H9 (cell line): ENCODE results near the gene DGKG. TPM values are rescaled to one million over a fixed set of nuclear protein-coding genes. Genes with fewer than 3 reads are reported as not detected.

Experiments used
- DNase-seq: peaks from one replicate; pipeline ENCODE4 v3.0.0-alpha.2; 2017
- H2AFZ ChIP-seq: one replicate; pipeline ENCODE4 v1.6.1; 2013; ENCODE audit warnings: mild to moderate bottlenecking, low read length, control low read depth, moderate library complexity
- H2AK5ac ChIP-seq: 2 replicates; pipeline ENCODE4 v1.6.1; 2013; ENCODE audit warnings: low read length, control low read depth, mixed read lengths; ENCODE audit not compliant: insufficient read length
- H2BK120ac ChIP-seq: one replicate; pipeline ENCODE4 v1.6.1; 2013; ENCODE audit warnings: low read depth, mild to moderate bottlenecking, low read length, control low read depth, inconsistent platforms; ENCODE audit not compliant: poor library complexity, severe bottlenecking
- H2BK12ac ChIP-seq: 2 replicates; pipeline ENCODE4 v1.6.1; 2013; ENCODE audit warnings: low read length, control low read depth, mixed read lengths, low read depth; ENCODE audit not compliant: insufficient read length
- H2BK15ac ChIP-seq: 2 replicates; pipeline ENCODE4 v1.6.1; 2013; ENCODE audit warnings: low read depth, low read length, control low read depth
- H2BK20ac ChIP-seq: one replicate; pipeline ENCODE4 v1.6.1; 2013; ENCODE audit warnings: low read depth, mild to moderate bottlenecking, low read length, control low read depth, inconsistent platforms; ENCODE audit not compliant: poor library complexity, severe bottlenecking
- H2BK5ac ChIP-seq: 2 replicates; pipeline ENCODE4 v1.6.1; 2013; ENCODE audit warnings: low read length, control low read depth, mixed read lengths; ENCODE audit not compliant: insufficient read length
- H3K14ac ChIP-seq: 2 replicates; pipeline ENCODE4 v1.6.1; 2013; ENCODE audit warnings: low read length, control low read depth; ENCODE audit not compliant: insufficient read depth
- H3K18ac ChIP-seq: 2 replicates; pipeline ENCODE4 v1.6.1; 2013; ENCODE audit warnings: low read depth, mild to moderate bottlenecking, mixed read lengths, low read length, control low read depth; ENCODE audit not compliant: insufficient read length
- H3K23ac ChIP-seq: 2 replicates; pipeline ENCODE4 v1.6.1; 2013; ENCODE audit warnings: low read length, control low read depth, mixed read lengths, low read depth; ENCODE audit not compliant: insufficient read length
- H3K23me2 ChIP-seq: 2 replicates; pipeline ENCODE4 v1.6.1; 2013; ENCODE audit warnings: low read depth, mild to moderate bottlenecking, mixed read lengths, low read length, control low read depth; ENCODE audit not compliant: insufficient read length, poor library complexity, severe bottlenecking
- H3K27ac ChIP-seq: 2 replicates; pipeline ENCODE4 v1.5.1; 2013; ENCODE audit warnings: low read length, control low read depth, mixed read lengths, low read depth; ENCODE audit not compliant: insufficient read length
- H3K27me3 ChIP-seq: 2 replicates; pipeline ENCODE4 v1.6.1; 2013; ENCODE audit warnings: low read length, control low read depth, inconsistent platforms; ENCODE audit not compliant: insufficient read depth
- H3K4ac ChIP-seq: 2 replicates; pipeline ENCODE4 v1.6.1; 2013; ENCODE audit warnings: low read depth, mild to moderate bottlenecking, control low read depth, inconsistent platforms, low read length, moderate library complexity
- H3K4me1 ChIP-seq: 2 replicates; pipeline ENCODE4 v1.6.1; 2013; ENCODE audit warnings: low read length, control low read depth, inconsistent platforms; ENCODE audit not compliant: insufficient read depth
- H3K4me2 ChIP-seq: 2 replicates; pipeline ENCODE4 v1.6.1; 2013; ENCODE audit warnings: low read length, control low read depth, mixed read lengths; ENCODE audit not compliant: insufficient read length, insufficient read depth
- H3K56ac ChIP-seq: 2 replicates; pipeline ENCODE4 v1.6.1; 2013; ENCODE audit warnings: low read depth, mild to moderate bottlenecking, mixed read lengths, low read length, control low read depth; ENCODE audit not compliant: insufficient read length
- H3K79me1 ChIP-seq: 2 replicates; pipeline ENCODE4 v1.6.1; 2013; ENCODE audit warnings: low read depth, mild to moderate bottlenecking, moderate library complexity, low read length, control low read depth, inconsistent platforms; ENCODE audit not compliant: insufficient read depth, poor library complexity, severe bottlenecking
- H3K79me2 ChIP-seq: 2 replicates; pipeline ENCODE4 v1.6.1; 2013; ENCODE audit warnings: low read length, control low read depth, inconsistent platforms; ENCODE audit not compliant: insufficient read depth
- H3K9ac ChIP-seq: 2 replicates; pipeline ENCODE4 v1.6.1; 2013; ENCODE audit warnings: low read length, control low read depth, mixed read lengths; ENCODE audit not compliant: insufficient read length; ENCODE audit errors: extremely low read depth
- H3K9me3 ChIP-seq: one replicate; pipeline ENCODE4 v1.6.1; 2013; ENCODE audit warnings: low read depth, low read length, inconsistent platforms; ENCODE audit not compliant: control insufficient read depth
- H3T11ph ChIP-seq: one replicate; pipeline ENCODE4 v1.6.1; 2013; ENCODE audit warnings: mild to moderate bottlenecking, low read length, control low read depth, inconsistent platforms
- H4K20me1 ChIP-seq: one replicate; pipeline ENCODE4 v1.6.1; 2013; ENCODE audit not compliant: control insufficient read depth, insufficient read length, insufficient read depth
- H4K5ac ChIP-seq: 2 replicates; pipeline ENCODE4 v1.6.1; 2013; ENCODE audit warnings: low read depth, mild to moderate bottlenecking, mixed read lengths, low read length, control low read depth; ENCODE audit not compliant: insufficient read length
- H4K8ac ChIP-seq: replicated peaks from 2 replicates; pipeline ENCODE4 v1.6.1; 2013; ENCODE audit warnings: low read length, control low read depth, mixed read lengths, low read depth; ENCODE audit not compliant: insufficient read length
- H4K91ac ChIP-seq: 2 replicates; pipeline ENCODE4 v1.6.1; 2013; ENCODE audit warnings: low read depth, mild to moderate bottlenecking, moderate library complexity, mixed read lengths, low read length, control low read depth; ENCODE audit not compliant: insufficient read length
- H3K27ac Mint-ChIP-seq, 3 experiments: 2 replicates in 2 of 3; 3 replicates in 1 of 3; pipeline ENCODE4 v1.8.0; 2020 to 2021; ENCODE audit warnings: mixed read lengths in 3 of 3, mild to moderate bottlenecking in 1 of 3, moderate library complexity in 1 of 3
- H3K27me3 Mint-ChIP-seq: 2 replicates; pipeline ENCODE4 v1.8.0; 2021; ENCODE audit warnings: low read depth, mild to moderate bottlenecking, moderate library complexity, mixed read lengths
- H3K36me3 Mint-ChIP-seq, 3 experiments: 2 replicates in 2 of 3; 3 replicates in 1 of 3; pipeline ENCODE4 v1.8.0; 2020 to 2021; ENCODE audit warnings: low read depth in 3 of 3, mixed read lengths in 3 of 3; ENCODE audit not compliant: insufficient read depth in 1 of 3
- H3K4me1 Mint-ChIP-seq, 2 experiments: 2 replicates each; pipeline ENCODE4 v1.8.0; 2020; ENCODE audit warnings: mixed read lengths in 2 of 2
- H3K4me3 Mint-ChIP-seq, 2 experiments: 2 replicates in 1 of 2; 3 replicates in 1 of 2; pipeline ENCODE4 v1.8.0; 2020 to 2021; ENCODE audit warnings: mild to moderate bottlenecking in 2 of 2, mixed read lengths in 2 of 2, moderate library complexity in 1 of 2
- H3K9me3 Mint-ChIP-seq, 2 experiments: 2 replicates in 1 of 2; 3 replicates in 1 of 2; pipeline ENCODE4 v1.8.0; 2020; ENCODE audit warnings: mild to moderate bottlenecking in 2 of 2, mixed read lengths in 2 of 2, moderate library complexity in 1 of 2
- WGBS: extraction: QIAGEN DNeasy Blood & Tissue Kit; methylation state at CpG from one replicate; pipeline ENCODE4 v1.1.7; 2013; ENCODE audit warnings: missing lambda C conversion rate, low lambda C conversion rate, mixed read lengths; ENCODE audit not compliant: insufficient read length; ENCODE audit errors: extremely low coverage; 5-methylcytosine and 5-hydroxymethylcytosine counted together
- total RNA-seq: library from RNA; stranded (reverse); gene quantifications from 2 replicates; pipeline ENCODE4 v1.2.1, GENCODE V29; 2021
- TF ChIP-seq, protein P1 (sequence below): fragments of 200-600 bp; sonication (generic); conservative IDR thresholded peaks from 3 replicates; pipeline ENCODE4 v1.8.0; 2021; ENCODE audit warnings: antibody characterized with exemption, mild to moderate bottlenecking

DGKG gene
- total RNA-seq, 1 experiment from 2014 or later, result not detected

DNA sequence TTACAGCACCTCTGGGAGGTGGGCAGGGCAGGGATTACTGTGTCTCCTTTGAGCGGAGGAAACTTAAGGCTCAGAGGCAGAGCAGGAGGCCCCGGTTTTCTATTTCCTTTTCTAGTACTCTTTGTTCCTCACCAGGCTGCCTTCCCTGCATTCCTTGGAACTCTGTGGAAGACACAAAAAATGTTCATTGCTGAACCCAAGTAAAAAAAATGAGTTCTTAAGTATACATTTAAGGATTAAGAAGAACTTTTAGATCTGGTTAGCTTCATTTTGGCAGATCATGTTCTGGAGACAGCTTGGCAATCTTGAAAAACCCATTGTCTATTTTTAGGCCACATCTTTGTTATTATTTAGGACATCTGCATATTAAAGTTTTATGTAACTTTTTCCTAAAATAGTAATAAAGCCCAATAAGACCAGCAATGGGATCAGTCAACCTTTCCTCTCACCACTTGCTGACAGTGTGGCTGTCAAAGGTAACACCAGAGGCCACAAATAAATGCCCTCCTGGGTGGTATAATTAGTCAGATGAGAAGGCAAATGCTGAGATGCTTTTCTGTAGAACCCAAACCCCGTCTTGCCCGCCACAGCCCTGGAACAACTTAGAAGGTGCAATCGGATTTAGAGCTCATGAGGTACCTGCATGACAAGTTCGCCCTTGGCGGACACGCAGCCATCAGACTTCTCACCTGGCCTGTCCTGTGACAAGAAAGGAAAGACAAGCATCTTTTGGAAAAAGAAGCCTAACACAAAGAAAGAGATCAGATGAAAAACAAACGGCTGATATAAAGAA is 97.2 kb downstream of the DGKG start:
- WGBS, result no CpG with 5 or more reads among the region's 9 CpGs
- no peak overlapping the region for H3K14ac ChIP-seq

More for the DNA sequence above, 97.2 kb downstream of the DGKG start:
- Mint-ChIP-seq H3K36me3 (no peaks in the 10 kb centered on the region), H3K9me3 (no peaks in the 10 kb centered on the region), H3K27me3 (peaks cover 6% of the 10 kb centered on the region), H3K4me3 (no peak overlapping the region), H3K27ac (no peak overlapping the region), H3K4me1 (peaks cover 15 to 18% of the 10 kb centered on the region in 2 experiments)
- Histone ChIP-seq H3K27ac (no peak overlapping the region), H3K18ac (no peak overlapping the region), H3K9me3 (no peaks in the 10 kb centered on the region), H3K9ac (no peak overlapping the region), H2BK20ac (no peak overlapping the region), H3K56ac (no peak overlapping the region), H2BK12ac (no peak overlapping the region), H2BK120ac (no peak overlapping the region), H2BK5ac (no peak overlapping the region), H3K23me2 (no peaks in the 10 kb centered on the region), H3K79me1 (no peaks in the 10 kb centered on the region), H4K8ac (no peak overlapping the region), H2AK5ac (no peak overlapping the region), H4K5ac (no peak overlapping the region), H3K27me3 (no peaks in the 10 kb centered on the region), H4K91ac (no peak overlapping the region), H2AFZ (no peak overlapping the region), H3T11ph (no peak overlapping the region), H4K20me1 (no peaks in the 10 kb centered on the region), H3K4me2 (no peak overlapping the region), H3K79me2 (no peaks in the 10 kb centered on the region), H3K23ac (no peak overlapping the region), H3K4ac (no peak overlapping the region), H2BK15ac (no peak overlapping the region), H3K4me1 (no peaks in the 10 kb centered on the region)
- TF ChIP-seq, protein P1, sequence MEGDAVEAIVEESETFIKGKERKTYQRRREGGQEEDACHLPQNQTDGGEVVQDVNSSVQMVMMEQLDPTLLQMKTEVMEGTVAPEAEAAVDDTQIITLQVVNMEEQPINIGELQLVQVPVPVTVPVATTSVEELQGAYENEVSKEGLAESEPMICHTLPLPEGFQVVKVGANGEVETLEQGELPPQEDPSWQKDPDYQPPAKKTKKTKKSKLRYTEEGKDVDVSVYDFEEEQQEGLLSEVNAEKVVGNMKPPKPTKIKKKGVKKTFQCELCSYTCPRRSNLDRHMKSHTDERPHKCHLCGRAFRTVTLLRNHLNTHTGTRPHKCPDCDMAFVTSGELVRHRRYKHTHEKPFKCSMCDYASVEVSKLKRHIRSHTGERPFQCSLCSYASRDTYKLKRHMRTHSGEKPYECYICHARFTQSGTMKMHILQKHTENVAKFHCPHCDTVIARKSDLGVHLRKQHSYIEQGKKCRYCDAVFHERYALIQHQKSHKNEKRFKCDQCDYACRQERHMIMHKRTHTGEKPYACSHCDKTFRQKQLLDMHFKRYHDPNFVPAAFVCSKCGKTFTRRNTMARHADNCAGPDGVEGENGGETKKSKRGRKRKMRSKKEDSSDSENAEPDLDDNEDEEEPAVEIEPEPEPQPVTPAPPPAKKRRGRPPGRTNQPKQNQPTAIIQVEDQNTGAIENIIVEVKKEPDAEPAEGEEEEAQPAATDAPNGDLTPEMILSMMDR, result no peak
- no peak for DNase-seq
